ENCODE data around the gene CHTF8. TPM values are rescaled to one million over a fixed set of nuclear protein-coding genes. Genes with fewer than 3 reads are reported as not detected.
A peak's percentile ranks its signal among the peaks of the same experiment; 100 is the strongest.

The CHTF8 gene
- total and polyA plus RNA-seq, 2 experiments from 2014 or later: 56.7 to 69.9 TPM

DNA sequence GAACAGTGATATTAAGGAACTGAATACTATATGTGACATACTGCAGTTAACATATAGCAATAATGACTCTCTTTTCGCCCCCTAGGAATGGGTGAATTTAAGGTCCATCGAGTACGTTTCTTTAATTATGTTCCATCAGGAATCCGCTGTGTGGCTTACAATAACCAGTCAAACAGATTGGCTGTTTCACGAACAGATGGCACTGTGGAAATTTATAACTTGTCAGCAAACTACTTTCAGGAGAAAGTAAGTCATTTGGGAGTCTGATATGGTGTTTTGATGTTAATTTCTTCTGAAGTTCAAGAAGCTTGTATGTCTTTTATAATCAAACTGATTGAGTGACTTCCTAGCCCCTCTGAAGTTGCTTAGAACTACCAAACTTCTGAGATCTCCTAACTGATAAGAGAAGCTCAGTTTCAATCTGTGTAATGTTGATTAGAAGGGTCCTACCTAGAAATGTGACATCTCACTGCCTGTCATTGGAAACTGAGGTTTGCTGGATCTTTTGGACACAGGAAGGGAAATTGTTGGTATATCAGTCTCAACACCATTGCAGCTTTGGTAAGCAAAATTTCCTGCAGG, 1.1 kb upstream of the CHTF8 start:
- no peaks in the 10 kb centered on the region for H4K20me1 ChIP-seq (ENCODE audit: insufficient read depth)
- H3K9me3 ChIP-seq (ENCODE audit: low read depth): no peaks in the 10 kb centered on the region
- H3K9ac ChIP-seq: peak overlapping the region; percentile 96
- no peaks in the 10 kb centered on the region for H3K27me3 ChIP-seq (replicated peaks; ENCODE audit: insufficient read depth)
- DNase-seq: peak; percentile 29
- peak overlapping the region; percentile 88 for H3K4me2 ChIP-seq (ENCODE audit: unreplicated experiment)
- 4 to 5% methylated on average over 5 of the region's 5 CpGs for WGBS, 2 experiments (ENCODE audit: low coverage in 1 of 2, low lambda C conversion rate in 2 of 2, missing lambda C conversion rate in 2 of 2)
- 0 out of 2 replicates have a peak overlapping the region, but pooled peaks have one; percentile 58 for H3K27ac ChIP-seq
- H3K36me3 ChIP-seq (ENCODE audit: low read depth): peaks cover 10% of the 10 kb centered on the region
- peaks cover 96% of the 10 kb centered on the region for H3K79me2 ChIP-seq (ENCODE audit: insufficient read depth)
- H3K9me2 ChIP-seq (ENCODE audit: insufficient read depth): no peaks in the 10 kb centered on the region
- peak overlapping the region; percentile 98 for H3K4me3 ChIP-seq
- H2AFZ ChIP-seq: peak overlapping the region; percentile 84
- H3F3A ChIP-seq (ENCODE audit: insufficient read depth): peaks cover 19% of the 10 kb centered on the region
- in situ Hi-C loops (cut with MboI): no loop called here
- TF ChIP-seq EZH2 (IDR thresholded peaks at IDR 0.05; ENCODE audit: insufficient read depth, poor library complexity, severe bottlenecking): no peak
- no peak for TF ChIP-seq EZH2phosphoT487 (IDR thresholded peaks at IDR 0.05; ENCODE audit: insufficient read depth, low read depth)
- H3K4me1 ChIP-seq (ENCODE audit: insufficient read depth): peaks cover 11% of the 10 kb centered on the region

DNA sequence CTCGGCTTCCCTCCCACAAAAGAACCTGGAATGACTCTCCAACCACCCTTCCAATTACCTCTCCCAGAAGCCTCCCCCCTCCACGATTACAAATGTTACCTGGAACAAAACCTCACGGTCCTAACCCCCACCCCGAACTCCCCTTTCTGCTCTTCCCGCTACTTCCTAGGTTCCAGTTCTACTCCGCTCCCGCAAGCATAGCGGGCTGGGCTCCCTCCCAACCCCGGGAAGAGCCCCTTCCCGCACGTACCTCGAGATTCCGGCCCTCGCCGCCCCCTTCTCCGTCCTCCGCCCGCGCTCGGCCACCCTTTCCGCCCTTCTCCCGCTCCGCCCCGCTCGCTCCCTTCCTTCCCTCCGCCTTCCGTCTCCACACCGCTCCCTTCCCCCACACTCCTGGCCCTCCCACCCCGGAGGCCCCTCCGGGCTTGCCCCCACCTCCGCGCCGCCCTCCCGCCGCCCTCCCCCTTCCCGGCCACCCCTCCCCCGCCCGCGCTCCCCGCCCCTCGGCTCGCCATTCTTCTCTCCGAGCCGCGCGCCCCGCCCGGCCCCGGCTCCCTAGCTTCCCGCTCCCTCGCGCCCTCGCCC, 457 bp downstream of the CHTF8 start:
- Histone ChIP-seq H3K27me3 (replicated peaks; ENCODE audit: insufficient read depth) (no peaks in the 10 kb centered on the region), H3K9me3 (ENCODE audit: low read depth) (no peaks in the 10 kb centered on the region), H3K79me2 (ENCODE audit: insufficient read depth) (peaks cover 96% of the 10 kb centered on the region), H3F3A (ENCODE audit: insufficient read depth) (peaks cover 15% of the 10 kb centered on the region), H3K9ac (peak overlapping the region; percentile 96), H3K9me2 (ENCODE audit: insufficient read depth) (no peaks in the 10 kb centered on the region), H3K4me2 (ENCODE audit: unreplicated experiment) (peak overlapping the region; percentile 94), H2AFZ (peak overlapping the region; percentile 62), H3K4me3 (peak overlapping the region; percentile 98), H3K36me3 (ENCODE audit: low read depth) (no peaks in the 10 kb centered on the region), H4K20me1 (ENCODE audit: insufficient read depth) (no peaks in the 10 kb centered on the region), H3K4me1 (ENCODE audit: insufficient read depth) (peaks cover 11% of the 10 kb centered on the region), H3K27ac (peak overlapping the region; percentile 58)
- peak; percentile 82 for DNase-seq
- in situ Hi-C loops (cut with MboI): no loop called here
- TF ChIP-seq EZH2phosphoT487 (IDR thresholded peaks at IDR 0.05; ENCODE audit: insufficient read depth, low read depth) (no peak), EZH2 (IDR thresholded peaks at IDR 0.05; ENCODE audit: insufficient read depth, poor library complexity, severe bottlenecking) (no peak)
- WGBS, 2 experiments (ENCODE audit: low coverage in 1 of 2, low lambda C conversion rate in 2 of 2, missing lambda C conversion rate in 2 of 2): 2% methylated on average over 11 to 53 of the region's 53 CpGs

DNA sequence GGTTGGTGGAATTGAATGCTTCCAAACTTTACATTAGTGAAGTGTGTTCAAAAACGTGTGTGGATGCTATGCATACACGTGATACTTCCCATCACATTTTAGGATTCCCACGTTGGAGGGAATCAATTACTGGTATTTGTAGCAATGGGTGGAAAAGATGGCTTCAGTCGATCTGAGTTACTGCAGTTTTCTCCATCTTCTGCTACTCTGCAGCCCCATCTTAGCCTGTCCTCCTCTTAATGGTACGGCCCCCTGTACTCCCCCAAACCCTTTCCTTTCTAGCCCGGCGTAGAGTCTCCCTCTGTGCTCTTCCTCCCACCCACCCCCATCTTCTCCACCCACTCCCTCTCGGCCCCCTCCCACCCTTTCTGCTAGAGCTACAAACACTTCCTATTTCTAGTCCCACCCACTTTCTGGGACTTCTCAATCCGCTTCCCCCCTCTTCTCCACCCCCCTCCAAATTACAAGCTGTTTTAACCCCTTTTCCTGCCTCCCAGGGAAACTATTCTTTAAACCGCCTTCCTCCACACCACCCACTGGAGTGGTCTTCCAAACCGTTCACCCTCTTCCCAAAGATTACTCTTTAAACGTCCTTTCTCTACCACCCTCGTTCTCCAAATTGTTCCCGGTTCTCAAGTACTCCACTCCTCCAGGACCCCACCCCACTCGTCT, 1.1 kb downstream of the CHTF8 start:
- Histone ChIP-seq H4K20me1 (ENCODE audit: insufficient read depth) (no peaks in the 10 kb centered on the region), H3K9ac (peak overlapping the region; percentile 96), H3K79me2 (ENCODE audit: insufficient read depth) (peaks cover 96% of the 10 kb centered on the region), H3K9me2 (ENCODE audit: insufficient read depth) (no peaks in the 10 kb centered on the region), H3K4me3 (peak overlapping the region; percentile 98), H3F3A (ENCODE audit: insufficient read depth) (peaks cover 17% of the 10 kb centered on the region), H3K36me3 (ENCODE audit: low read depth) (no peaks in the 10 kb centered on the region), H3K27ac (peak overlapping the region; percentile 58), H3K4me1 (ENCODE audit: insufficient read depth) (peaks cover 11% of the 10 kb centered on the region), H3K27me3 (replicated peaks; ENCODE audit: insufficient read depth) (no peaks in the 10 kb centered on the region), H2AFZ (peak overlapping the region; percentile 62), H3K4me2 (ENCODE audit: unreplicated experiment) (peak overlapping the region; percentile 94), H3K9me3 (ENCODE audit: low read depth) (no peaks in the 10 kb centered on the region)
- WGBS, 2 experiments (ENCODE audit: low coverage in 1 of 2, low lambda C conversion rate in 2 of 2, missing lambda C conversion rate in 2 of 2): 2% methylated on average over 11 to 15 of the region's 15 CpGs
- DNase-seq: peak; percentile 51
- in situ Hi-C loops (cut with MboI): no loop called here
- TF ChIP-seq EZH2 (IDR thresholded peaks at IDR 0.05; ENCODE audit: insufficient read depth, poor library complexity, severe bottlenecking): no peak
- no peak for TF ChIP-seq EZH2phosphoT487 (IDR thresholded peaks at IDR 0.05; ENCODE audit: insufficient read depth, low read depth)

GRCh38 chr16:69130461-69130860, 1.9 kb downstream of the CHTF8 start:
- H3K9me2 ChIP-seq (ENCODE audit: insufficient read depth): no peaks in the 10 kb centered on the region
- H3K27me3 ChIP-seq (replicated peaks; ENCODE audit: insufficient read depth): no peaks in the 10 kb centered on the region
- 36 to 42% methylated on average over 6 of the region's 6 CpGs for WGBS, 2 experiments (ENCODE audit: low coverage in 1 of 2, low lambda C conversion rate in 2 of 2, missing lambda C conversion rate in 2 of 2)
- peaks cover 26% of the 10 kb centered on the region for H3F3A ChIP-seq (ENCODE audit: insufficient read depth)
- no peak overlapping the region for H2AFZ ChIP-seq
- TF ChIP-seq EZH2 (IDR thresholded peaks at IDR 0.05; ENCODE audit: insufficient read depth, poor library complexity, severe bottlenecking) (no peak), EZH2phosphoT487 (IDR thresholded peaks at IDR 0.05; ENCODE audit: insufficient read depth, low read depth) (no peak)
- peak overlapping the region; percentile 11 for H3K27ac ChIP-seq
- DNase-seq: no peak
- H3K79me2 ChIP-seq (ENCODE audit: insufficient read depth): peaks cover 96% of the 10 kb centered on the region
- no peaks in the 10 kb centered on the region for H3K9me3 ChIP-seq (ENCODE audit: low read depth)
- H3K4me3 ChIP-seq: peak overlapping the region; percentile 98
- H3K9ac ChIP-seq: peak overlapping the region; percentile 96
- peaks cover 11% of the 10 kb centered on the region for H3K4me1 ChIP-seq (ENCODE audit: insufficient read depth)
- peak overlapping the region; percentile 94 for H3K4me2 ChIP-seq (ENCODE audit: unreplicated experiment)
- in situ Hi-C loops (cut with MboI): no loop called here
- H3K36me3 ChIP-seq (ENCODE audit: low read depth): no peaks in the 10 kb centered on the region
- no peaks in the 10 kb centered on the region for H4K20me1 ChIP-seq (ENCODE audit: insufficient read depth)
